Measurements from ENCODE around the gene ZC3H12A.

ZC3H12A gene

DNA sequence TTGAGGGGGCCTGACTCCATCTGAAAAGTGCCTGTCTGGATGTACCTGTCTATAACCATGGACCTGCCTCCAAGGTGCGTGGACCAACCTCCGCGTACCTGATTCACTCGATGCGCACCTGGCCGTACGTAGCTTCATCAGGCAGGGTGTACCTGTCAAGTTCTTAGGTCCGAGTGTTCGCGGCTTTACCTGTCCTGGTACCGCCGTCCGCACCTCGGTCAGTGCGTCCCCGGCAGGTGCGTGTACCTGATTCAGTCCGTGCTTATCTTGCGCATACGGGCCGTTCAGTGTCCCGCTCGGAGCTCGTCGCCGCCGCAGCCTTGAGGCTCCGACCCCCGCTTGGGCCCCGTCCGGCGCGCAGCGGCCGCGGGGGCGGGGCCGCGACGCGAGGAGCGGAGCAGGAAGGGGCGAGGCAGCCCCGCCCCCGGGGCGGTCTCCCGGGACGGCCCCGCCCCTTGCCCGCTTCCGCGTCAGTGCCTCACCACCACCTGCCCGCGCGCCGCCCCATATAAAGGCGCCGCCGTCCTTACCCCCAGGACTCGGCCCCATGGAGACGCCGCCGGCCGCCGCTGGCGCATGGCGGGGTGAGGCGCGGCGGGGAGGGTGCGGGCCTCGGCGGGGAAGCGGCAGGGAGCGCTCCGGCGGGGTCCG is at the start of gene ZC3H12A:
ZC3H12A (plus strand) TSS at position 535 of the 651 bp plus-strand sequence. CDS start 917 bp downstream, outside the sequence.
- peak; percentile 92 for DNase-seq (ENCODE audit: low spot score)

- DNase-seq (ENCODE audit: low spot score): no peak
Observed at GRCh38 chr1:37425221-37425620, 49.2 kb upstream of the ZC3H12A start.

DNA sequence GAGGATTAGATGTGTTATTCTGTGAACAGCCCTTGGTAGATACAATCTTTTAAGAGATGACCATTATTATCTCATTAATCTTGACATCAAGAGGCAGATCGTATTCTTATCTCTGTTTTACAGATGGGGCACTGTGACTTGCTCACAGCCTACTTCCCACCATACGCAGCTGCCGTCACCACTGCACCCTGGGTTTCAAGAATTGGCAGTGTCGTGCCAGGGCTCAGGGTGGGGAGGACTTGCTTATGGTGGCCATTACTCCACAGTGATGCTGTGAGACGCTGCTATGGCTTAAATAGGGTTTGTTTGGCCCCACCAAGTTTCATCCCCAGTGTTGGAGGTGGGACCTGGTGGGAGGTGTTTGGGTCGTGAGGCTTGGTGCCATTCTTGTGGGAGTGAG is 45.4 kb upstream of the ZC3H12A start:
- DNase-seq (ENCODE audit: low spot score): no peak

GRCh38 chr1:37430103-37430985 is 44.0 kb upstream of the ZC3H12A start:
- no peak for DNase-seq (ENCODE audit: low spot score)

DNA sequence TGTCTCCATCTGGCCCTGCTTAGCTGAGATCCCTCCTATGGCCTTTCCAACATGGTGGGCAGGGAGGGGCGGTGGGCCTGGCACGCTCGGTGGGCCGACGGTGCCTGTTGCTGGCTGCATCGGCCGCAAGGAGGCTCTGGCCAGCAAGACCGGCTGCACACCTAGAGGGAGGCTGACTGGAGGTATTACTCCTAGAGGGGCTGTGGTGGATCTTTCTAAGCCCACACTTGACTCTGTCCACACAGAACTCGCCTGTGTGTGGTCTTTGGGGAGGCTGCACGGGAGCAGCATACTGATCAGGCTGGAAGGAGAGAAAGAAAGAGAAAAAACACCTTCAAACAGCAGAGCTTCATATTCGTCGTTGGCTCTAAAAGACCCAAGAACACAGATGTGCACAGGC is 41.7 kb upstream of the ZC3H12A start:
- DNase-seq (ENCODE audit: low spot score): no peak

DNA sequence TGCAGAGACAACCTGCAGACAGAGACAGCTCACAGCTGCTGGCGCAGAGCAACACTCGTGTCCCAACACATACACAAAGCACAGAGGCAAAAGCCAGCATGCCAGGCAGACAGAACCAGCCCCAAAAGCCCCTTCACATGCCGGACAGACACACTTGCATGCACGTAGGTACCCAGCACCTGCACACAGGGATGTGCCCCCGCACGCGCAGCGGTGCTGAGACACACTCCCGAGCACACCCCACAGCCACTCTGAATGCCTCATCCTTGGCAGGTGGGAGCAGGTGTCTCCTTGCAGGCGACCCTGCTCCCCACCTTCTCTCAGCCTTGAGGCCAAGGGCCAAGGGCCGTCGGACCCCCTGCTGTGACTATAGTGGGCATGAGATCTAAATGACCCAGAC is 41.2 kb upstream of the ZC3H12A start:
- no peak for DNase-seq (ENCODE audit: low spot score)

GRCh38 chr1:37434292-37435225 is 39.8 kb upstream of the ZC3H12A start:
- peak; percentile 54 for DNase-seq (ENCODE audit: low spot score)

GRCh38 chr1:37437087-37437486 is 37.3 kb upstream of the ZC3H12A start:
- DNase-seq (ENCODE audit: low spot score): no peak

DNA sequence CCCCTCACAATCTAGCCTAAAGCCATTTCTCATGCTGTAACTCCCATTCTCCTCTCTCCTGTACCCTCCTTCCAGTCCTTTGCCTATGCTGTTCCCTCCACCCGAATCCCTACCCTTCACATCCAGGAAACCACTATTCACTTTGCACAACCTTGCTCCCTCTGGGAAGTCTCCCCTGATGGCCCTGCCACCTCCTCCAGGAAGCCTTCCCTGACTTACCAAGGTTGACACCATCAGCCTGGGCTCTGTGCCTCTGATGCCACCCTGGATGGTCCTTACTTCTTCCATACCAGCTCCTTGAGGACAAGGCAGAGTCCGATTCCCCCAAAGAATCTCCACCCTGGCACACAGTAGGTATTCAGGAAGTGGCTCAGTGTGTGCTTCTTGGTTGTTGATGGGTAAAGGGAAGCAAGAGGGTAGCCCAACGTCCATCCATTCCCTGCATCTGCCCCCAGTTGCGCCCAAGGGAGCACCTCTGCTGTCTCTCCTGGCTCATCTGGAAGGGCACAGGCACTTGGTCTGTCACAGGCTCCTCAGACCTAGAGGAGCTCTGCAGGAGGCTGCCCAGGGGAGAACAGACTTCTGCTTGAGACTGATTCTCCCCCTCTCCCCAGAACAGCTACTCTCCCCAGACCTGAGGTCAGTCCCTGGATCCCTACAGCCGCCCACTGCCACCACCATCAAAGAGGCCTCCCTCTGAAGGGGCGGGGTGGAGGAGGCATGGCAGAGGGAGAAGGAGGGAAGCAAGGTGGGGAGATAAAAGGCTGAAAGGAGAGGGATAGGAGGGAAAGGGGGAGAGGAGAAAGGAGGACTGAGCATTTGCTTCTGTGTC is 36.1 kb upstream of the ZC3H12A start:
- no peak for DNase-seq (ENCODE audit: low spot score)

- no peak for DNase-seq (ENCODE audit: low spot score)
Observed at GRCh38 chr1:37438869-37439343, 35.5 kb upstream of the ZC3H12A start.

DNA sequence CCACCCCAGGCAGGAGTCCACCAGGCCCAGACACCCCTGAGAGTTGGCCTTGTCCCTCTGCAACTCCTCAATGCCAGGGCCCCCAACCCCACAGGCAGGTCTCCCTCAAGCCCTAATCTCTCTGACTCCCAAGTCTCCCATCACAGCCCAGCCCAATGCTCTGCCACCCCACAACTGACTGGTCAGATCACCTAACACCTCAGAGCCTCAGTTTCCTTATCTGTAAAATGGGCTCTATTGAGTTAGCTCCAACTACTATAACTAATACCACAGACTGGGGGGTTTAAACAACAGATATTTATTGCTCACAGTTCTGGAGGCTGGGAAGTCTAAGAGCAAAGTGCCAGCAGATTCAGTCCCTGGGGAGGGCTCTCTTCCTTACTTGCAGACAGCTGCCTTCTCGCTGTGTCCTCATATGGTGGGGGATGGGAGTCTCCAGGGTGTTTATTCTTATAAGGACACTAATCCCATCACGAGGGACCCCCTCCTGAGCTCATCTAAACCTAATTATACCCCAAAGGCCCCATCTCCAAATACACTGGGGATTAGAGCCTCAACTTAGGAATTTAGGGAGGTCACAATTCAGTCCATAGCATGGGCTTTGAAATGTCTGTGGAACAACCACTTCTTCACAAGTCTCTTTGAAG is 34.9 kb upstream of the ZC3H12A start:
- DNase-seq (ENCODE audit: low spot score): no peak

DNA sequence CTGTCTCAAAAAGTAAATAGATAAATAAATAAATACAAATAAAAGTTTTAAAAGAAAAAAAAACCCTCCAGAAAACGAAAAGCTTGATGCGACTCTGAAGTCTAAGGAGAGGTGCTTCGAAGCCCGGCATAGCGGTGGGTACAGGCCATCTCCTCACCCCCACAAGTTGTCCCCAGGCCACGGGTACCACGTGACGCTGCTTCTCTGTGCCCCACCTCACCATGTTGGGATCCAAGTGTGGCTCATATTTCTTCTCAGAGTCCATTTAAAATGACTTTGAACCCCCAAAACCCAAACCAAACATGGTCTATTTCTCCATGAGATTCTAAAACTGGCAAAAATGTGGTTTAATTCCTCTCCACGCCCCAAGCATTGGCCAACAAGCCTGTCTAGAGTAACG is 32.9 kb upstream of the ZC3H12A start:
- no peak for DNase-seq (ENCODE audit: low spot score)

- no peak for DNase-seq (ENCODE audit: low spot score)
Observed at GRCh38 chr1:37442139-37442538, 32.2 kb upstream of the ZC3H12A start.

DNA sequence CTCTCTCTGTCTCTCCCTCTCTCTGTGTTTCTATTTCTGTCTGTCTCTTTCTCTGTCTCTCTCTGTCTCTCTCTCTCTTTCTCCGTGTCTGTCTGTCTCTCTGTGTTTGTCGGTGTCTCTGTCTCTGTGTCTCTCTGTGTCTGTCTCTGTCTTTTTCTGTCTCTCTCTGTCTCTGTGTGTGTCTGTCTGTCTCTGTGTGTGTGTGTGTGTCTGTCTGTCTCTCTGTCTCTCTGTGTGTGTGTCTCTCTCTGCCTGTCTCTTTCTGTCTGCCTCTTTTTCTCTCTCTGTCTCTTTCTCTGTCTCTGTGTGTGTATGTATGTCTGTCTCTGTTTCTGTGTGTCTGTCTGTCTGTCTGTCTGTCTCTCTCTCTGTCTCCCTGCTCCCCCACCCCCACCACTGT is 31.7 kb upstream of the ZC3H12A start:
- no peak for DNase-seq (ENCODE audit: low spot score)

DNA sequence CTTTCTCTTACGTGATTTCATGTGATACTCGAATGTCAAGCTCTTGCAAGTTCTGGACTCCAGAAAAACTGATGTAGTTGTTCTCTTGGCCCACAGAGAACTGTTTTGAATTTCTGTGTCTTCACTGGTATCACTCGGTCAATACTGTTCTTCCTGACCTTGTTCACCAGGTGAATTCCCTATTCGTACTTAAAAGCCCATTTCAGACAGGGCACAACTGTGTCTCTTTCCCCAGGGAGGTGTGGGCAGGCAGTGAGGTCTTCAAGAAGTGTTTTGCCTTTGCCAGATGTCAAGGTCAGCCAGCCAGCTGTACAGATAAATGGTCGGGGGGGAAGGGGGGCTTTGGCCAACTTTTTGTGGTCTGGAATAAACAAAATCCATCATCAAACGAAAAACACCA is 27.5 kb upstream of the ZC3H12A start:
- no peak for DNase-seq (ENCODE audit: low spot score)

DNA sequence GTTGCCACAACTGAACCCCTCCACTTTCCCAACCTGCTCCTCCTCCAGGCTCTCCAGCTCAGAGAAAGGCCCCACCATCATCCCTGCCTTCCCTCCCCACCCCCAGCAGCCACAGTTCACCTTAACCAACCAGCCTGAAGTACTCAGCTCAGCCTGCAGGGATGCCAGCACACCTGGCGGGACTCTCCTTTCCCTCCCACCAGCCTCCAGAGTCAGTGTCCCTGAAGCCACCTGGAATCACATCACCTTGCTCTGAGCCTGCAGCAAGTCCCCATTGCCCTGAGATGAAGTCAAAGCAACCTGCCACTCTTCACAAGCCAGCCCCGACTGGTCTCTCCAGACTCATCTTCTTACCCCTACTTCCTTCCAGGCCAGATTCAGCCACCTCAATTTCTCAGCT is 26.2 kb upstream of the ZC3H12A start:
- DNase-seq (ENCODE audit: low spot score): no peak

DNA sequence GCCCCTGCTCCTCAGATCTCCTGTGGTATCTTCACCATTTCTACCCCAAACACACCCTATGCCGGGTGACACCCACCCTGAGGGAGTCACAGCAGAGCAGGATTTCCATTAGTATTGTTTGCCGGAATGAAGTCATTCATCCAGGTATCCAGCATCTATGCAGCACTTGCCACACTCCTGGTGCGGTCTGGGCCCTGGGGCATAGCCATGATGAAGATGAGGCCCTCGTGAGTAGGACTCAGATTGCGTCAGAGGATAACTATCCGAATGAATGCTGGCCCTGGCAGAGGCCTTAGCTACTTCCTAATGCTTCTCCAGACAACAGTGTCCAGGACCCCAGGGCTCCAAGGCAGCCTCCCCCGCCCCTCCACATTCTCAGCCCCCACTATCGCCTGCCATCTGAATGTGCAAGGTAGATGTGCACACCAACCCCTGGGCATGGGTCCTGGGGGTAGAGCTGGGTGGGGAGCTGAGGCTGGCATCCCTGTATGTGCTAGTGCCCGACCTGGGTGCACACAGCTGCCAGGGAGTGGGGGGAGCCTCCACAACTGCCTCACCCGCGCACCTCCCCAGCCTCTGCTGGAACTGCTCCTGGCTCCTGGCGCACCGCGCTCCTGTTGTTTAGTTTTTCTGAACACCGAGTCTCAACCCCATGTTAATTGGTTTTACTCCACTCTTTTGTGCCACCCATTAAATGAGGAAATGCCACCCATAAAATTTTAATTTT is 25.5 kb upstream of the ZC3H12A start:
- no peak for DNase-seq (ENCODE audit: low spot score)

- no peak for DNase-seq (ENCODE audit: low spot score)
Observed at GRCh38 chr1:37449936-37450335, 24.4 kb upstream of the ZC3H12A start.

GRCh38 chr1:37452416-37452815 is 22.0 kb upstream of the ZC3H12A start:
- DNase-seq (ENCODE audit: low spot score): no peak

- no peak for DNase-seq (ENCODE audit: low spot score)
Observed at GRCh38 chr1:37453647-37454046, 20.7 kb upstream of the ZC3H12A start.

Measured in CD4-positive, alpha-beta T cell treated with Interleukin-15 for 4 hours (primary cell).